Thyroid gland (tissue), 4 donors: Measurements from ENCODE around the gene PET117.

Source experiments
- POLR2A ChIP-seq, 2 donors: fragments of 450-650 bp; IDR thresholded peaks; one replicate each; pipeline ENCODE4 v1.6.1; 2017; ENCODE audit warnings: antibody characterized with exemption in 2 of 2, mild to moderate bottlenecking in 2 of 2, moderate library complexity in 1 of 2
- TF ChIP-seq, protein P1 (sequence below), 6 experiments: fragments of 200-600 bp in 3 of 6; fragments of 450-650 bp in 3 of 6; sonication (generic) in 3 of 6; IDR thresholded peaks; one replicate each; pipeline ENCODE4 v1.5.1; 2016 to 2019; ENCODE audit warnings: antibody characterized with exemption in 6 of 6, mild to moderate bottlenecking in 2 of 6, inconsistent platforms in 1 of 6, moderate library complexity in 1 of 6

DNA sequence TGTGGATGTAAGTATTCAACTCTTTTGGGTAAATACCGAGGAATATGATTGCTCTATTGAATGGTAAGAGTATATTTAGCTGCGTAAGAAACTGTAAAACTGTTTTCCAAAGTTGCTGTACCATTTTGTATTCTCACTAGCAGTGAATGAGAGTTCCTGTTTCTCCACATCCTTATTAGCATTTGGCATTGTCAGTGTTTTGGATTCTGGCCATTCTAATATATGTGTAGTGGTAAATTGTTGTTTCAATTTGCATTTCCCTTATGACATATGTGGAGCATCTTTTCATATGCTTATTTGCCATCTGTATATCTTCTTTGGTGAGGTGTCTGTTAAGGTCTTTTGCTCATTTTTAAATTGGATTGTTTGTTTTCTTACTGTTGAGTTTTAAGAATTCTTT is 29.3 kb upstream of the PET117 start:
- TF ChIP-seq, protein P1, sequence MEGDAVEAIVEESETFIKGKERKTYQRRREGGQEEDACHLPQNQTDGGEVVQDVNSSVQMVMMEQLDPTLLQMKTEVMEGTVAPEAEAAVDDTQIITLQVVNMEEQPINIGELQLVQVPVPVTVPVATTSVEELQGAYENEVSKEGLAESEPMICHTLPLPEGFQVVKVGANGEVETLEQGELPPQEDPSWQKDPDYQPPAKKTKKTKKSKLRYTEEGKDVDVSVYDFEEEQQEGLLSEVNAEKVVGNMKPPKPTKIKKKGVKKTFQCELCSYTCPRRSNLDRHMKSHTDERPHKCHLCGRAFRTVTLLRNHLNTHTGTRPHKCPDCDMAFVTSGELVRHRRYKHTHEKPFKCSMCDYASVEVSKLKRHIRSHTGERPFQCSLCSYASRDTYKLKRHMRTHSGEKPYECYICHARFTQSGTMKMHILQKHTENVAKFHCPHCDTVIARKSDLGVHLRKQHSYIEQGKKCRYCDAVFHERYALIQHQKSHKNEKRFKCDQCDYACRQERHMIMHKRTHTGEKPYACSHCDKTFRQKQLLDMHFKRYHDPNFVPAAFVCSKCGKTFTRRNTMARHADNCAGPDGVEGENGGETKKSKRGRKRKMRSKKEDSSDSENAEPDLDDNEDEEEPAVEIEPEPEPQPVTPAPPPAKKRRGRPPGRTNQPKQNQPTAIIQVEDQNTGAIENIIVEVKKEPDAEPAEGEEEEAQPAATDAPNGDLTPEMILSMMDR (IDR thresholded peaks at IDR 0.05): no peak
- no peak for TF ChIP-seq POLR2A (IDR thresholded peaks at IDR 0.05)
